ENCODE results near the gene PKN1. TPM values are rescaled to one million over a fixed set of nuclear protein-coding genes. Genes with fewer than 3 reads are reported as not detected.

PKN1 gene
- total and polyA plus RNA-seq, 10 of the 15 experiments (the other 5 are each of a cell fraction or from before 2014, with no cell fraction given), result 1.0 to 189 (median 52.7) TPM

DNA sequence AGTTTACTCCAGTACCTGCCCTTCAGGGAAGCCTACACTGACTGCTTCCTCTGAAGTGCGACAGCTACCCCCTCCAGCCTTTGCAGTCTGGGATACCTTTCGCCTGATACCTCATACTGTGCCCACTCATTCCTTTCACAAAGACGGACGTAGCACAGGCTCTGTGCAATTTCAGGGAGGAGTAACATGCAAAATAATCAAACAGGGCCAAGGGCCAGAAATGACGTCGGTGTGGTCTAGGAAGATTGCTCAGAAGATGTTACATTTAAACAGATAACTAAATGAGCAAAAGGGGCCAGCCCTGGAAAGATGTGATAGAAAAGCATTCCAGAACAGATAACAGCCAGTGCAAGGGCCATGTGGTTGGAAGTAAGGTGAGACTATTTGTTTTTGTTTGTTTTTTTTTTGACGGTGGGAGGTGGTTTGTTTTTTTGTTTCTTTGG is 7.4 kb upstream of the PKN1 start:
- H3K4me3 ChIP-seq, result no peak overlapping the region
- ATAC-seq (peak; percentile 43), DNase-seq (ENCODE audit: low read depth, low spot score) (no peak), FAIRE-seq (no peak)
- no peaks in the 10 kb centered on the region for H3K27me3 ChIP-seq (replicated peaks in 1 of 2; ENCODE audit: control insufficient read depth in 2 of 2, insufficient read depth in 2 of 2, low read length in 1 of 2)
- in situ Hi-C loops (cut with MboI) (no loop called here), intact Hi-C loops (cut with micrococcal nuclease; ENCODE audit: unreplicated experiment) (no loop called here)
- ChIA-PET RAD21 (ENCODE audit: unreplicated experiment) (no interaction called here), CTCF (no interaction called here), POLR2A (interaction anchor here (1.3 kb wide), 1 partner anchor 10 kb away, joined by 4 read pairs; no protein-coding TSS in a partner anchor), SMC1A (ENCODE audit: uncharacterized antibody, unreplicated experiment) (no interaction called here)
- H3K4me1 ChIP-seq (ENCODE audit: control insufficient read depth, insufficient read depth, low read length), result no peaks in the 10 kb centered on the region
- H3K27ac ChIP-seq (ENCODE audit: control insufficient read depth, insufficient read depth), result no peak overlapping the region
- TF ChIP-seq WRNIP1 (IDR thresholded peaks at IDR 0.05; ENCODE audit: borderline replicate concordance, low read depth, low read length) (no peak), NR2F1 (conservative IDR thresholded peaks at IDR 0.05) (no peak), TCF7 (IDR thresholded peaks at IDR 0.05; ENCODE audit: borderline replicate concordance) (no peak), TAF1 (IDR thresholded peaks at IDR 0.05; ENCODE audit: borderline replicate concordance, low read depth, low read length) (no peak), SREBF2 (IDR thresholded peaks at IDR 0.05; ENCODE audit: low read length) (no peak), SMC3 (IDR thresholded peaks at IDR 0.05; ENCODE audit: borderline replicate concordance, low read length) (no peak), CHD2 (IDR thresholded peaks at IDR 0.05; ENCODE audit: borderline replicate concordance, low read depth, low read length) (no peak), SIN3A (IDR thresholded peaks at IDR 0.05; ENCODE audit: low read depth, low read length) (no peak), KLF5 (IDR thresholded peaks at IDR 0.05; ENCODE audit: partially characterized antibody) (no peak), FOS (IDR thresholded peaks at IDR 0.05; ENCODE audit: borderline replicate concordance, extremely low read depth, insufficient read length) (no peak), ATF7 (IDR thresholded peaks at IDR 0.05; ENCODE audit: low read depth) (no peak)
- TF ChIP-seq, protein P1, sequence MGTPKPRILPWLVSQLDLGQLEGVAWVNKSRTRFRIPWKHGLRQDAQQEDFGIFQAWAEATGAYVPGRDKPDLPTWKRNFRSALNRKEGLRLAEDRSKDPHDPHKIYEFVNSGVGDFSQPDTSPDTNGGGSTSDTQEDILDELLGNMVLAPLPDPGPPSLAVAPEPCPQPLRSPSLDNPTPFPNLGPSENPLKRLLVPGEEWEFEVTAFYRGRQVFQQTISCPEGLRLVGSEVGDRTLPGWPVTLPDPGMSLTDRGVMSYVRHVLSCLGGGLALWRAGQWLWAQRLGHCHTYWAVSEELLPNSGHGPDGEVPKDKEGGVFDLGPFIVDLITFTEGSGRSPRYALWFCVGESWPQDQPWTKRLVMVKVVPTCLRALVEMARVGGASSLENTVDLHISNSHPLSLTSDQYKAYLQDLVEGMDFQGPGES (IDR thresholded peaks at IDR 0.05), result no peak
- TF ChIP-seq, protein P2, sequence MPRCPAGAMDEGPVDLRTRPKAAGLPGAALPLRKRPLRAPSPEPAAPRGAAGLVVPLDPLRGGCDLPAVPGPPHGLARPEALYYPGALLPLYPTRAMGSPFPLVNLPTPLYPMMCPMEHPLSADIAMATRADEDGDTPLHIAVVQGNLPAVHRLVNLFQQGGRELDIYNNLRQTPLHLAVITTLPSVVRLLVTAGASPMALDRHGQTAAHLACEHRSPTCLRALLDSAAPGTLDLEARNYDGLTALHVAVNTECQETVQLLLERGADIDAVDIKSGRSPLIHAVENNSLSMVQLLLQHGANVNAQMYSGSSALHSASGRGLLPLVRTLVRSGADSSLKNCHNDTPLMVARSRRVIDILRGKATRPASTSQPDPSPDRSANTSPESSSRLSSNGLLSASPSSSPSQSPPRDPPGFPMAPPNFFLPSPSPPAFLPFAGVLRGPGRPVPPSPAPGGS (IDR thresholded peaks at IDR 0.05; ENCODE audit: borderline replicate concordance, insufficient read depth, low read depth, low read length, poor library complexity, severe bottlenecking), result no peak
- H3K9me3 ChIP-seq (replicated peaks; ENCODE audit: control insufficient read depth, insufficient read depth, low read length), result no peaks in the 10 kb centered on the region
- no peaks in the 10 kb centered on the region for H4K20me1 ChIP-seq (ENCODE audit: control insufficient read depth, insufficient read depth)
- no peak overlapping the region for H3K4me2 ChIP-seq (ENCODE audit: control insufficient read depth, insufficient read depth)
- H3K9ac ChIP-seq (ENCODE audit: control insufficient read depth, insufficient read depth, low read length), result no peak overlapping the region
- no TSS peak for BruUV-seq (replicated peaks)
- no peaks in the 10 kb centered on the region for H3K79me2 ChIP-seq (ENCODE audit: control insufficient read depth, insufficient read depth, low read length)
- WGBS (ENCODE audit: insufficient coverage, insufficient replicate concordance, low lambda C conversion rate, missing lambda C conversion rate), result 27% methylated on average over 7 of the region's 7 CpGs
- no peaks in the 10 kb centered on the region for H3K36me3 ChIP-seq (ENCODE audit: control insufficient read depth in 2 of 2, insufficient read depth in 2 of 2, low read length in 1 of 2)
- no peak overlapping the region for H2AFZ ChIP-seq (ENCODE audit: control insufficient read depth, low read depth, low read length)

All from GM12878 (cell line).